ENCODE data around the gene SPRR5. TPM values are rescaled to one million over a fixed set of nuclear protein-coding genes. Genes with fewer than 3 reads are reported as not detected.

SPRR5 gene
- total and polyA plus RNA-seq, 2 donors (not counting 3 experiments of a cell fraction or from before 2014, with no cell fraction given), result not detected

DNA sequence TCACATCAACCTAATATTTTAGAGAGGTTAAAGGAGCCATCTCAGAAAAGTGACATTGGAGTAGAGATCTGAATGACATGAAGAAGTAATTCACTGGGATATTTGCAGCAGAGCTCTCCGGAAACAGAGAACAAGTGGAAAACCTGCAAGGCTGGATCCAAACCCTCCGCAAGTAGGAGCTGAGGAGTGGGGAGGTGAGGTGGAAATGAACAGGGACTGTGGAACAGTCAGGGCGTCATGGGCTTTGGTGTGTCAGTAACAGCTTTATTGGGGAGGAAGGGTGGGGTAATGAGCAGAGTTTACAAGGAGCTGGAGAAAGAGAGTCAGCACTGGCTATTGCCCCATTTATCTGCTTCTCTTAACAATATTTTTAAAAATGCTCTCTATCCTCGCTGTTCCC, 48.0 kb upstream of the SPRR5 start:
- no peaks in the 10 kb centered on the region for H3K79me2 ChIP-seq (ENCODE audit: control insufficient read depth, insufficient read depth, low read length)
- TF ChIP-seq, protein P1, sequence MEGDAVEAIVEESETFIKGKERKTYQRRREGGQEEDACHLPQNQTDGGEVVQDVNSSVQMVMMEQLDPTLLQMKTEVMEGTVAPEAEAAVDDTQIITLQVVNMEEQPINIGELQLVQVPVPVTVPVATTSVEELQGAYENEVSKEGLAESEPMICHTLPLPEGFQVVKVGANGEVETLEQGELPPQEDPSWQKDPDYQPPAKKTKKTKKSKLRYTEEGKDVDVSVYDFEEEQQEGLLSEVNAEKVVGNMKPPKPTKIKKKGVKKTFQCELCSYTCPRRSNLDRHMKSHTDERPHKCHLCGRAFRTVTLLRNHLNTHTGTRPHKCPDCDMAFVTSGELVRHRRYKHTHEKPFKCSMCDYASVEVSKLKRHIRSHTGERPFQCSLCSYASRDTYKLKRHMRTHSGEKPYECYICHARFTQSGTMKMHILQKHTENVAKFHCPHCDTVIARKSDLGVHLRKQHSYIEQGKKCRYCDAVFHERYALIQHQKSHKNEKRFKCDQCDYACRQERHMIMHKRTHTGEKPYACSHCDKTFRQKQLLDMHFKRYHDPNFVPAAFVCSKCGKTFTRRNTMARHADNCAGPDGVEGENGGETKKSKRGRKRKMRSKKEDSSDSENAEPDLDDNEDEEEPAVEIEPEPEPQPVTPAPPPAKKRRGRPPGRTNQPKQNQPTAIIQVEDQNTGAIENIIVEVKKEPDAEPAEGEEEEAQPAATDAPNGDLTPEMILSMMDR (IDR thresholded peaks at IDR 0.05; ENCODE audit: extremely low read depth in 1 of 2, insufficient read depth in 1 of 2, low read depth in 1 of 2, low read length in 2 of 2), result no peak
- TF ChIP-seq JUN (IDR thresholded peaks at IDR 0.05; ENCODE audit: borderline replicate concordance, insufficient read depth, insufficient read length, low read depth), result no peak
- no peak for TF ChIP-seq EZH2 (IDR thresholded peaks at IDR 0.05; ENCODE audit: borderline replicate concordance, low read depth, low read length, severe bottlenecking)
- TF ChIP-seq POLR2AphosphoS5 (IDR thresholded peaks at IDR 0.05; ENCODE audit: insufficient read depth, low read depth, low read length), result no peak
- no peak for TF ChIP-seq MYC (IDR thresholded peaks at IDR 0.05; ENCODE audit: low read depth, low read length)
- TF ChIP-seq GATA2 (IDR thresholded peaks at IDR 0.05; ENCODE audit: insufficient read depth, insufficient read length, low read depth, low read length), result no peak
- TF ChIP-seq, protein P2, sequence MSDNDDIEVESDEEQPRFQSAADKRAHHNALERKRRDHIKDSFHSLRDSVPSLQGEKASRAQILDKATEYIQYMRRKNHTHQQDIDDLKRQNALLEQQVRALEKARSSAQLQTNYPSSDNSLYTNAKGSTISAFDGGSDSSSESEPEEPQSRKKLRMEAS (IDR thresholded peaks at IDR 0.05; ENCODE audit: insufficient read depth, insufficient read length), result no peak
- no peaks in the 10 kb centered on the region for H4K20me1 ChIP-seq (replicated peaks; ENCODE audit: control insufficient read depth, extremely low read depth, insufficient read depth, low read length)
- dilution Hi-C loops (cut with MboI; ENCODE audit: extremely low pct_ligation_motif_present, low sequenced_read_pairs), result no loop called here
- H2AFZ ChIP-seq (ENCODE audit: low read depth, low read length), result no peak overlapping the region
- no peaks in the 10 kb centered on the region for H3K9me1 ChIP-seq (replicated peaks; ENCODE audit: control insufficient read depth, extremely low read depth, insufficient read depth, low read length)
- FAIRE-seq (no peak), DNase-seq (ENCODE audit: low read depth, low spot score) (no peak)
- intact Hi-C loops (cut with micrococcal nuclease), result no loop called here
- H3K9ac ChIP-seq (replicated peaks; ENCODE audit: extremely low read depth, insufficient read depth, low read length), result no peak overlapping the region
- ChIA-PET POLR2A (no interaction called here), CTCF (no interaction called here)
- no peaks in the 10 kb centered on the region for H3K27me3 ChIP-seq (ENCODE audit: control insufficient read depth in 2 of 2, insufficient read depth in 2 of 2, low read length in 2 of 2)
- H3K36me3 ChIP-seq (ENCODE audit: control insufficient read depth in 2 of 2, extremely low read depth in 1 of 2, insufficient read depth in 2 of 2, low read length in 2 of 2), result no peaks in the 10 kb centered on the region
- H3K9me3 ChIP-seq (replicated peaks; ENCODE audit: control insufficient read depth, insufficient read depth, low read length), result no peaks in the 10 kb centered on the region
- H3K27ac ChIP-seq (ENCODE audit: insufficient read depth, low read depth, low read length), result no peak overlapping the region
- no TSS peak for BruUV-seq (replicated peaks)
- H3K4me3 ChIP-seq (replicated peaks in 1 of 3; ENCODE audit: insufficient read depth in 1 of 3, low read depth in 1 of 3, low read length in 3 of 3), result no peak overlapping the region
- no peak overlapping the region for H3K4me2 ChIP-seq (ENCODE audit: insufficient read depth, low read length)
- no peaks in the 10 kb centered on the region for H3K4me1 ChIP-seq (ENCODE audit: control insufficient read depth, extremely low read depth, insufficient read depth, low read length)

Data from endothelial cell of umbilical vein (primary cell).